Omental fat pad (tissue), 4 donors: ENCODE results near the gene DGKH. TPM values are rescaled to one million over a fixed set of nuclear protein-coding genes. Genes with fewer than 3 reads are reported as not detected.

Source experiments
- ATAC-seq: fragments of 150-250 bp; one replicate; pipeline ENCODE4 v1.9.1; 2016; ENCODE audit warnings: mild to moderate bottlenecking, moderate library complexity; ENCODE audit not compliant: low FRiP score
- DNase-seq: peaks from one replicate; pipeline ENCODE4 v3.0.0-alpha.2; 2019; ENCODE audit warnings: low spot score
- total RNA-seq, 4 donors: library from RNA; depleted of rRNA; stranded (reverse); fragments of >200 nt; gene quantifications; one replicate each; pipeline ENCODE4 v1.1.0, GENCODE V29; 2016
- TF ChIP-seq, protein P1 (sequence below), 3 donors: fragments of 450-650 bp; IDR thresholded peaks; one replicate each; pipeline ENCODE4 v1.5.1; 2016 to 2017; ENCODE audit warnings: antibody characterized with exemption in 3 of 3, mild to moderate bottlenecking in 3 of 3, moderate library complexity in 2 of 3

Gene DGKH
- total RNA-seq, 4 donors from 2014 or later, result 9.7 to 24.7 (median 17.6) TPM

DNA sequence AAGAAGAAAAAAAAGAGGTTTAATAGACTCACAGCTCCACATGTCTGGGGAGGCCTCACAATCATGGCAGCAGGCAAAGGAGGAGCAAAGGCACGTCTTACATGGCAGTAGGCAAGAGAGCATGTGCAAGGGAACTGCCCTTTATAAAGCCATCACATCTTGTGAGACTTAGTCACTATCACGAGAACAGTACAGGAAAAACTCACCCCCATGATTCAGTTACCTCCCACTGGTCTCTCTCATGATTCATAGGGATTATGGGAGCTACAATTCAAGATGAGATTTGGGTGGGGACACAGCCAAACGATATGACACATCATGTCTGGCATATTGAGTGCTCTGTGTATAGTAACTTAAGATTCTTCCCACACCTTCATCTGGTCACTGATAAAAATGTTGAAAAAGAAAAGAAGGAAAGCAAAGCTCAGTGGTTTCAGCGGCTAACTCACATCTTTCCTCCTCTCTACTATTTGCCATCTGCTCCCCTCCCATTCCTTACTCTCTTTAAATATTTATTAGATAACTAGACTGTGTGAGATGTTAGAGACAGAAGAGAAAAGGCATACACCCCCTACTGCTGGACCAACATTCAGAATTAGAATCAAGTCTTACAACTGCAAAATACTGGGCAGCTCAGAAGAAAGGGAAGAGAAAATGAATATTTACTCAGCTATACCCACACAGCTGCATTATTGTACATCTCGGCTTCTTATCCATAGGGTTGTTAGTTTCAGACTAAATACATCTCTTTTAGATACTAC lies 163.4 kb downstream of the DGKH start:
- TF ChIP-seq, protein P1, sequence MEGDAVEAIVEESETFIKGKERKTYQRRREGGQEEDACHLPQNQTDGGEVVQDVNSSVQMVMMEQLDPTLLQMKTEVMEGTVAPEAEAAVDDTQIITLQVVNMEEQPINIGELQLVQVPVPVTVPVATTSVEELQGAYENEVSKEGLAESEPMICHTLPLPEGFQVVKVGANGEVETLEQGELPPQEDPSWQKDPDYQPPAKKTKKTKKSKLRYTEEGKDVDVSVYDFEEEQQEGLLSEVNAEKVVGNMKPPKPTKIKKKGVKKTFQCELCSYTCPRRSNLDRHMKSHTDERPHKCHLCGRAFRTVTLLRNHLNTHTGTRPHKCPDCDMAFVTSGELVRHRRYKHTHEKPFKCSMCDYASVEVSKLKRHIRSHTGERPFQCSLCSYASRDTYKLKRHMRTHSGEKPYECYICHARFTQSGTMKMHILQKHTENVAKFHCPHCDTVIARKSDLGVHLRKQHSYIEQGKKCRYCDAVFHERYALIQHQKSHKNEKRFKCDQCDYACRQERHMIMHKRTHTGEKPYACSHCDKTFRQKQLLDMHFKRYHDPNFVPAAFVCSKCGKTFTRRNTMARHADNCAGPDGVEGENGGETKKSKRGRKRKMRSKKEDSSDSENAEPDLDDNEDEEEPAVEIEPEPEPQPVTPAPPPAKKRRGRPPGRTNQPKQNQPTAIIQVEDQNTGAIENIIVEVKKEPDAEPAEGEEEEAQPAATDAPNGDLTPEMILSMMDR (IDR thresholded peaks at IDR 0.05), result no peak
- no peak for ATAC-seq
- DNase-seq, result no peak

GRCh38 chr13:42214446-42214845 lies 166.0 kb downstream of the DGKH start:
- TF ChIP-seq, protein P1 (IDR thresholded peaks at IDR 0.05), result no peak
- no peak for ATAC-seq
- no peak for DNase-seq

- ATAC-seq (no peak), DNase-seq (no peak)
- TF ChIP-seq, protein P1 (IDR thresholded peaks at IDR 0.05), result no peak
Measured at GRCh38 chr13:42215578-42216421, 167.4 kb downstream of the DGKH start.

GRCh38 chr13:42216422-42216735 lies 167.9 kb downstream of the DGKH start:
- ATAC-seq, result no peak
- DNase-seq, result no peak
- TF ChIP-seq, protein P1 (IDR thresholded peaks at IDR 0.05), result no peak

DNA sequence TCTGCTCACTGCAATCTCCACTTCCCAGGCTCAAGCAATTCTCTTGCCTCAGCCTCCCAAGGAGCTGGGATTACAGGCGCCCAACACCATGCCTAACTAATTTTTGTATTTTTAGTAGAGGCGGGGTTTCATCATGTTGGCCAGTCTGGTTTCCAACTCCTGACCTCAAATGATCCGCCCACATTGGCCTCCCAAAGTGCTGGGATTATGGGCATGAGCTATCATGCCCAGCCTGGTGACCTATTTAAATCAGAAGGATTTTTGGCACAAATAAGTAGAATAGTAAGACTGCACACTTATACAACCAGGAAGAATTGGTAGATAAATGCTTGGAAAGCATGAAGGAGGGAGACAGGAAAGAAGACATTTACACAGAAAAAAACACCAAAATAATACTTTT lies 170.1 kb downstream of the DGKH start:
- TF ChIP-seq, protein P1 (IDR thresholded peaks at IDR 0.05), result no peak
- ATAC-seq (no peak), DNase-seq (no peak)

DNA sequence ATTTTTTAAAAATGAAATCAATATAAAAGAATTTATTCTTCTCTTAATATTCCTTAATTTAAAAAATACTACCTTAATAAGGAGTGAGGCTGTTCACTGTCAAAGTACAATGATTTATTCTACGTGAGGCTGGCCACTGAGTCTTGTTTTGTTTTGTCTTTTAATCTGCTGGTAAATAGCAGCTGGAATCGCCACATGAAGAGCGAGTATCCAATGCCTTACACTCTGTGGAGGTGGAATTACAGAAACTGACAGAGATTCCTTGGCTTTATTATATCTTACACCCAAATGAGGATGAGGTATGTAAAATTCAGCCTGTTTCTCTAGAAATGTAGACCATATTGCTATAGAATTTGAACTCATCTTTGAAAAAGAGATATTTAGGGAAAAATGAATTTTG lies 170.6 kb downstream of the DGKH start:
- TF ChIP-seq, protein P1 (IDR thresholded peaks at IDR 0.05), result no peak
- ATAC-seq (no peak), DNase-seq (no peak)
